ENCODE data around the gene DISP2.
A peak's percentile ranks its signal among the peaks of the same experiment; 100 is the strongest.

The DISP2 gene

DNA sequence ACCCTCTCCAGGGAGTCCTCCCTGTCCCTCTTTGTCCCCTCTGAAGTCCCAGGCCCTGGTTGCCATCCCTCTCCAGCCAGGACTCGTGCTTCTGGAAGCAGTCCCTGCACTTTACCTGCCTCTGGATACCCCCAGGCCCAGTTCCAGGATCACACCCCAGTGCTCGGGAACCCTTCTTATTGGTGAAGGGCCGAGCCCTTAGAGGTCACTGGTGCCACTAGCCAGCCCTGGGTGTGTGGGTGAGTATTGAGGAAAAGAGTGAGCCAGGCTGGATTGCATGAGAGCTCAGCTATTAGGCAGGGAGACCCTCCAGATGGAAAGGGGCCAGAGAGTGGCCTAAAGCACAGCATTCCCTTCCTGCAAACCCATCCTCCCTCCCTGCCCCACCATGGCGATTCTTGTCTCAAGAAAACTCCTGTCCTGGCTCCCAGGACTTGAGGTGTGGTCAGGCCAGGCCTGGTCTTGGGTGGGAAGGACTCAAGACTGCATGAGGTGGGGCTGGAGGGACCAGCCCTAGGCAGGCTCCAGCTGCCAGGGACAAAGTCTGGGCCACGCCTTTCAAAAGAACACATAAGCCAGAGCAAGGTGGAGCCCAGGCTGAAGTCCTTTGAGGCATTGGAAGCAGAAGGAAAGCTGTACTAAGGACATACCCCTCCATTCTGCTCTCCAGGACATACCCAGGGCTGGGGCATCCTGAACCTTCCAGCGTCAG, 12.0 kb upstream of the DISP2 start:
- Mint-ChIP-seq H3K4me3 (no peak overlapping the region), H3K9me3 (no peaks in the 10 kb centered on the region), H3K4me1 (peaks cover 6% of the 10 kb centered on the region), H3K27me3 (no peaks in the 10 kb centered on the region), H3K27ac (no peak overlapping the region), H3K36me3 (no peaks in the 10 kb centered on the region)
- ATAC-seq = no peak

DNA sequence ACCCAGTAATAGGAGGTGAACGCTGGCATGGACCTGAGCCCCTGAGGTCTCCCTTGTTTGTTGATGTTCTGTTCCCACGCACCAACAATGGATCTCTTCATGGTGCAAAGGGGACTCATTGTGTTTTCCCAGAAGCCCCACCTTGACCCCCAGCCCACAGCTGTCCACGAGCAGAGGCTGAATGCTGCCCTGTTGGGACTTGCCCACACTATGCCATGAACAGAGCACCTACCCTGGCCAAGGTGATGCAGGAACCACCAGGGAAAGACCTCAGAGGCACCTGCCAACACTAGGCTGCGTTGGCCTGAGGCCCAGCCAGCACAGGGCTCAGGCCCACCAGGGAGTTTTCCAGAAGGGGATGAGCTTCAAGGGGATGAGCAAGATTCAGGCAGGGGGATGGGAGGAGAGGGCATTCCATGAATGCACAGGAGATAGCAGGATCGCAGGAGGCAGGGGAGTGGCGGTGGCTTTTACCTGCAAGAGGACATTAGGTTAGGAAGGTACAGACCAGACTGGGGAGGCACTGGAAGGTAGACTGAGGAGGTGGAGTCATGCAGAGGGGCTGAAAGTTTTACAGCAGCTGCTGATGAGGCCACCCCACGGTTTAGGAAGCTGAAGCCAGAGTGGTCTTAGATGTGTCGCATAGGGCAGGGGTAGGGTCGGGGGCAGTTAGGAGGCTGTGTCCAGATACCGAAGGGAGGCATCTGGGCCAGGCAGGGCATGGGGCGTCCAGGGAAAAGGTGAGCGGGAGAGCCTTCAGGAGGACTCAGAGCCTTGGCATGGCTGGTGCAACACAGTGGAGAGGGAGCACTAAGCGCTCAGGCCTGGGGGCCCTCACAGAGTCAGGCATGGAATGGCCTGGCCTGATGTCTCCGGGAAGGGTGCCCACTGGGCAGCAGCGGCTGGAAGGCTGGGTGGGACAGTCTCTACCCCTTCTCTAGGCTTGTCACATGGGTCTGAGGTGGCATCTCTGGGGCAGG, 11.2 kb upstream of the DISP2 start:
- Mint-ChIP-seq H3K4me1 (peaks cover 6% of the 10 kb centered on the region), H3K9me3 (no peaks in the 10 kb centered on the region), H3K27me3 (no peaks in the 10 kb centered on the region), H3K36me3 (no peaks in the 10 kb centered on the region), H3K4me3 (no peak overlapping the region), H3K27ac (no peak overlapping the region)
- ATAC-seq = no peak

DNA sequence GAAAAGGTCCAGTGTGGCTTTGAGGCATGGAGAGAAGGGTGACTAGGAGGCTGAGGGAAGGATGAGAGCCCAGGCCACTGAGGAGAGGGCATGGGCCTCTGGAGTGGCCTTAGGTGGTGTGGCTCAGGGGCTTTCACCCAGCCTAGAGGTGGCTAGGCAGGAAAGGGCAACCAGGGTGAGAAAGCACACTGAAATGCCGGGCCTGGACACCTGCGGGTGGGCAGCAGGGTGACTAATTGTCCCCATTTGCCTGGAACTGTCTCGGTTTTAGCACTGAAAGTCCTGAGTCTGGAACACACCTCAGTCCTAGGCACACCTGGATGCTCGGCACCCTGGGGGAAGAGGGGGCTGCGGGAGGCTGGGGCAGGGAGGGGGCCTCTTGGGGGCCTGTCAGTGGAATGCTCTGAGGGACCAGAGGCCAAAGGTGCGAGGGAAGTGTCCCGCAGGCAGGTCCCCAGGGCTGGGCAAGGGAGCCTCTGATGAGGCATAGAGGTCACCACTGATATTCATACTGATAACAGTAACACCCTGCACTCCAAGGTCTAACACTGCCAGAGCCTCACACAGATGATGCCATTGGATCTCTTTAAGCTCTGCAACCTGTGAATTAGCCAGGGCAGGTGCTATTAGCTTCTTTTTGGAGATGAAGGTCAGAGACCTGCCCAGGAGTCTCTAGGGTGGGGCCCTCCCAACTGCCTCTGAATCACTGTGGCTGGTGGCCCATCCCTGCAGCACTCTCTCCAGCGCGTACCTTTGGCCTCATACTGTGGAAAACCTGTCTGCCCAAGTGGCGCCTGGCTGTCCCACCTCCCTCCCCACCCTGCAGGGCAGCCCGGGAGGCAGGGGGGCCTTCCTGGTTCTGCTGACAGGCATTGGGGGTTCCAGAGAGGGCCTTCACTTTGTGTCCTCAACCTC, 10.2 kb upstream of the DISP2 start:
- Mint-ChIP-seq H3K4me3 (no peak overlapping the region), H3K27ac (no peak overlapping the region), H3K9me3 (no peaks in the 10 kb centered on the region), H3K36me3 (no peaks in the 10 kb centered on the region), H3K4me1 (peaks cover 6% of the 10 kb centered on the region), H3K27me3 (no peaks in the 10 kb centered on the region)
- ATAC-seq = no peak

DNA sequence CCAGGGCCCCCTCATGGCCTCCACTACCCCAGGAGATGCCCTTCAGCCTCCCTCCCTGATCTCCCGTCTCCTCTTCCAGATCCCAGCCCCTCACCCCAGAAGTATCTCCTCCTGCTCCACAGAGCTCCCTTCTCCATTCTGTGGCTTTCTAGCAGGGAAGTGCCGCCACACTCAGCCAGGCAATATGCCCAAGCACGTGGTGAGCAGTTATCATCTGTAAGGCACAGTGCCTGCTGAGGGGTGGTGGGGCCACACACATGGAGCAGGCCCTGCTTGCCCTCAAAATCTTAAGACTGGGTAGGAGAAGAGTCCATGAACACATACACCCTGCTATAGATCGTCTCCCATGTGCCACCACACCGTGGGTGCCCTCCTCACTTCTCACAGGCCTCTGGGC, 9.5 kb upstream of the DISP2 start:
- H3K27ac Mint-ChIP-seq = no peak overlapping the region

DNA sequence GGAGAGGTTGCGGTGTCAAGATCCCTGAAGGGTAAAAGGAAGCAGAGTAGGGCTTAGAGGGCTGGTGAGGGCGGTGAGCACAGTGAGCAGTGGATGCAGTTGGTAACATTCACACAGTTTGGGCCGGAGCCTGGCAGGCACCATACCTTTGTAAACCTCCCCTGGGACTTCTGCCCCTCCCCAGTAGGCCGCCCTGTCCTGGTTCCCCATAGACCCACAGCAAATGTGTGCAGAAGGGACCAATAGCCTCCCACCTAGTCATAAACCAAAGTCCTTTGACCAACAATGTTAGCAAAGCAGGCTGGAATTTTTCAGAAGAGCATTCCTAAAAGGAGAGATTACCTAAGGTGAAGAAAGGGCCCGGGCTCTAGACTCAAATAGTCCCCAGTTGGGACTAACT, 8.9 kb upstream of the DISP2 start:
- Mint-ChIP-seq H3K36me3 (no peaks in the 10 kb centered on the region), H3K4me1 (peaks cover 6% of the 10 kb centered on the region), H3K9me3 (no peaks in the 10 kb centered on the region), H3K27ac (no peak overlapping the region), H3K27me3 (no peaks in the 10 kb centered on the region), H3K4me3 (no peak overlapping the region)
- ATAC-seq = no peak

More for the DNA sequence above, 9.5 kb upstream of the DISP2 start:
- no peak for ATAC-seq
- H3K4me1 Mint-ChIP-seq = peaks cover 6% of the 10 kb centered on the region
- H3K27me3 Mint-ChIP-seq = no peaks in the 10 kb centered on the region
- H3K36me3 Mint-ChIP-seq = no peaks in the 10 kb centered on the region
- H3K4me3 Mint-ChIP-seq = no peak overlapping the region
- no peaks in the 10 kb centered on the region for H3K9me3 Mint-ChIP-seq

DNA sequence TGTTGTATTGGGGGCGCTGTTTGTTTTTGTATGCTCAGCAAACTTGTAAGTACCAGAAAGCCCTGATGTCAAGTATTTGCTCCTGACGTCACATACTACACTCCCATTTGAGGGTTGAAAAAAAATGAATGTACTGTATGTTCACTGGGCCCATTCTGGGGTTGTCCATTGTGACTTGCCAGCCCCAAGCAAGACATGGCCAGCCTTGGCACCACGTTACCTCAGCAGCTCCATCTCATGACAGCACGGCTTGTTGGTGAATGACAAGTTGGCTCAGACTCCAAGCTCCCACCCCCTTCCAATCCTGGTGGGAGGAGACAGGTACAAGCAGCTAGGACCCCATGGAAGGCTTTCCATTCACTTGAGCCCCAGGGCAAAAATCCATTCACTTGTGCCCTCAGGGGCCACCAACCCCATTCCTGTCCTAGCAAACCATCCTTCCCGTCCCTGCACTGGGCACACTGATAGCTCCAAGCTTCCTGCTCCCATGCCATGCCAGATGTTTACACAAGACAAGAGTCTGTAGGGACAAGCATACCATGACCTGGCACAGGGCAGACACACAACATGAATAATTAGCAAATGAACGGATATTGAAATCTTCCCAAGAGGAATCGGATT, 5.6 kb upstream of the DISP2 start:
- H3K36me3 Mint-ChIP-seq = no peaks in the 10 kb centered on the region
- H3K27ac Mint-ChIP-seq = no peak overlapping the region
- H3K27me3 Mint-ChIP-seq = no peaks in the 10 kb centered on the region
- no peak overlapping the region for H3K4me3 Mint-ChIP-seq
- ATAC-seq = no peak
- H3K4me1 Mint-ChIP-seq = peaks cover 6% of the 10 kb centered on the region
- no peaks in the 10 kb centered on the region for H3K9me3 Mint-ChIP-seq

DNA sequence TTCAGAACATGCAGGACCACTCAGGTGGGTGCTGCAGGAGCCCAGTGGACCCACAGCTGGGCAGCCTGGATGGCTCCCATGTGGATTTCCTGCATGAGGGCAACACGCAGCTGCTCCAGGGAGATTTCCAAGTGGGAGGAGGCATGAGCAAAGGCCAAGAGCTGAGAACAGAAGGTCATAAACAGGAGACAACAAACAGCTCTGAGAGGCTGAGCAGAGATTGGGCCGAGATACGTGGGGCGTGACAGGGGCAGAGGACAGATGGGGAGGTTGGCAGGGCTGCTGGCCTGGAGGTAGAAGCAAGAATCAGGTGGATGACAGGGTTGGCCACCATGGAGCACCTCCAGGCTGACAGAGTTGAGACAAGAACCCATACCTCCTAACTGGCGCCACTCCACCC, 4.3 kb upstream of the DISP2 start:
- Mint-ChIP-seq H3K4me1 (peaks cover 10% of the 10 kb centered on the region), H3K27me3 (no peaks in the 10 kb centered on the region), H3K9me3 (no peaks in the 10 kb centered on the region), H3K27ac (no peak overlapping the region), H3K4me3 (no peak overlapping the region), H3K36me3 (no peaks in the 10 kb centered on the region)
- no peak for ATAC-seq

DNA sequence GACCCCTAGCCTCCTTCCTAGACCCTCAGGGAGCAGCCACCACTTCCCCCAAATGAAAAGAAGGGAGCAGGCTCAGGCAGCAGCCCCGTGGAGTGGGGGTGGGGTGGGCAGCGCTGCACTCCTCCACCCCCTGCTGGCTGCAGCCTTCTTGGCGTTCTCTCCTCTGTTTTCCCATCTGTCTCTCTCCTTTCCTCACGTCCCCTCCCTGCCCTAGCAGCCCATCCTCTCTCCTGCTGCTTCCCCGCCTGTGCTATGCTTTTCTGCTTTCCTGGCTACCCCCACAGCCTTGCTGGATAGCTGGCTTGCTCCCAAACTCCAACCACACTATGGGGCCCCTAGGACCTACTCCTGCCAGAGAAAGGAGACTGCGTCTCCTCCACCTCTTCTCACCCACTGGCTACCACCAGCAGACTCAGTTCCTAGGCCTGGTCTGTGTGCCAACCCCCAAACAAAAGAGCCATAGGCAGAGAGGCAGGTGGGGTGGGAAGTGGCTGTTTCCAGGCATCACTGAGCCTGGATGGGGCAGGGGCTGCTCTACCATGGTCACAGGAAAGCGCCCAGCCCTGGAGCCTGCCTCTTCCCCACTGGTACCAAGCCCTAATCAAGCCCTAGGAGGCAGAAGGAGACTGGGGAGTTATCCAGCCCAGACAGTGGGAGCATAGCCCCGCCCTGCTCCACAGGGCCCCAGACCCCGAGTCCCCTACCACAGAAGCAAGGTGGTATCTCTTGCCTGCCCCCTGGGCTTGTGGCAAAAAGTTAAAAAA, 3.4 kb upstream of the DISP2 start:
- ATAC-seq = no peak
- Mint-ChIP-seq H3K4me1 (peaks cover 15% of the 10 kb centered on the region), H3K9me3 (no peaks in the 10 kb centered on the region), H3K36me3 (no peaks in the 10 kb centered on the region), H3K27ac (no peak overlapping the region), H3K27me3 (no peaks in the 10 kb centered on the region), H3K4me3 (no peak overlapping the region)

DNA sequence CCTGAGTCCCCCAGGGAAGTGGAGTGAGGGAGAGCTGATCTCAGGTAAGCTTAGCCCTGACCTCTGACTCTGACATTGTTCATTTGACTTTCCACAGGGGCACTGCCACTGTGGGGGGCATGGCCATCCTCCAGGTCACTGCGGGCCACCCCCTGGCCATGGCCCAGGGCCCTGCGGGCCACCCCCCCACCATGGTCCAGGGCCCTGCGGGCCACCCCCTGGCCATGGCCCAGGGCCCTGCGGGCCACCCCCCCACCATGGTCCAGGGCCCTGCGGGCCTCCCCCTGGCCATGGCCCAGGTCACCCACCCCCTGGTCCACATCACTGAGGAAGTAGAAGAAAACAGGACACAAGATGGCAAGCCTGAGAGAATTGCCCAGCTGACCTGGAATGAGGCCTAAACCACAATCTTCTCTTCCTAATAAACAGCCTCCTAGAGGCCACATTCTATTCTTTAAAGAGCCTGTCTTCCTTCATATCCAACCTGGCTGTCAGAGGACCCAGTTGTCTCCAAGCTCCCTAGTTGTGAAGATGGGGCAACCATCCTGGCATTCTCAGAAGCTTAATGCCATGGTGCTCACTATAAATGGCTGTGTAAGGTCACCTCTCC, 1.9 kb upstream of the DISP2 start:
- peak; percentile 53 for ATAC-seq
- peaks cover 15% of the 10 kb centered on the region for H3K4me1 Mint-ChIP-seq
- no peak overlapping the region for H3K27ac Mint-ChIP-seq
- H3K36me3 Mint-ChIP-seq = no peaks in the 10 kb centered on the region
- H3K9me3 Mint-ChIP-seq = no peaks in the 10 kb centered on the region
- H3K4me3 Mint-ChIP-seq = no peak overlapping the region
- H3K27me3 Mint-ChIP-seq = no peaks in the 10 kb centered on the region

DNA sequence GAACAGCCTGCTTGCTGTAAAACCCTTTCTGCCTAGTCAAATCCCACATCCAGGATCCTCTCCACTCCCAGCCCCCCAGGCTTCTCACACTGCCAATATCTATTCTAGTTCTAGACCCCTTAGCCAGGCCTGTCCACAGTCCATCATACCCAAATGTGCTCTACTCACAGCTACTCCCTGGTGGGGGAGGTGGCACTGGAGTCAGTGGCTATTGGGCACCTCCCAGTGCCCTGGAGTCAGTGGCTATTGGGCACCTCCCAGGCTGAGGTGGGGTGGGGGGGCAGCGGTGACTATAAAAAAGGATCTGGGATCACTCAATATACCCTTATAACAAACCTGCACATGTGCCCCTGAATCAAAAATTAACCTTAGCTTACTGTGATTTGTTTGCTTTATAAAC, 773 bp upstream of the DISP2 start:
- no peaks in the 10 kb centered on the region for H3K27me3 Mint-ChIP-seq
- no peak overlapping the region for H3K27ac Mint-ChIP-seq
- H3K9me3 Mint-ChIP-seq = no peaks in the 10 kb centered on the region
- peaks cover 15% of the 10 kb centered on the region for H3K4me1 Mint-ChIP-seq
- H3K36me3 Mint-ChIP-seq = peaks cover under 1% of the 10 kb centered on the region
- H3K4me3 Mint-ChIP-seq = no peak overlapping the region
- no peak for ATAC-seq

DNA sequence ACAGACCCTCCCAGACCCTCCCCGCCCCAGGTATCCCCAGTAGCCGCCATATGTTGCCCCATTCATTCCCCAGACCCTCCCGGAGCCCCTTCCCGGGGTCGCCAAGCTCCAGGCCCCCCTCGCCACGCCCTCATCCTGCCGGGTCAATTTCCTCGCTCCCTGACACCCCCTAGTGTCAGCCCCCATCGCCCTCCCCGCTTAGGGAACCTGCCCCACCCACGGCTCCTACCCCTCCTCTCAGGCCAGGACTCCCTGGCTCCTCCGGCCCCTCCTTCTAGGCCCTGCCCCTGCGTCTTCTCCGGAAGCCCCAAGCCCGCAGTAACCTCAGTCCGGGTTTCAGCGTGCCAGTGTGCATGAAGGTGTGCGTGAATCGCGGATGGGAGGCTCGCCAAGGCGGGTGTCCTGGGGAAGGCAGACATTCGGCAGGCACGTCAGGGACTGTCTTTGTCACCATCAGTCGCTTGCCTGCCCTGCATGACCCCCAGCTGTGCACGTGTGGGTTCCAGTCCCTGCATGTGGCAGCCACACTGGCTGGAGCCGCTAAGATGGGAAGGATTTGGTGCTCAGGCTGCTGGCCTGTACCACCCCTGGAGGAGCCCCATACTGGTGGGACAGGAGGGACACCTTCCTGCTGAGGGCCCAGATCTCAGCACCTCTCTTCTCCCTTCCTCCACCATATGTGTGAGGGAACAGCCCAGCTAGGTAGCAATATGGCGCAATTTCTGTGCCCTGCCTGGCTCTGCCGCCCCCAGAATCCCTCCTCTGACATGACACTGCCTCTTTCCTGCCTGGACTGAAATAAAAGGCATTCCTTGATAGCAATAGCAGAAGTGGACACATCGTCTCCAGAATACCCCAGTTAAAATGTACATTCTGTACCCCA, 693 bp downstream of the DISP2 start:
- peaks cover 15% of the 10 kb centered on the region for H3K4me1 Mint-ChIP-seq
- no peaks in the 10 kb centered on the region for H3K9me3 Mint-ChIP-seq
- H3K27me3 Mint-ChIP-seq = no peaks in the 10 kb centered on the region
- ATAC-seq = peak; percentile 42
- peak overlapping the region; percentile 84 for H3K4me3 Mint-ChIP-seq
- H3K36me3 Mint-ChIP-seq = peaks cover 6% of the 10 kb centered on the region
- H3K27ac Mint-ChIP-seq = no peak overlapping the region

DNA sequence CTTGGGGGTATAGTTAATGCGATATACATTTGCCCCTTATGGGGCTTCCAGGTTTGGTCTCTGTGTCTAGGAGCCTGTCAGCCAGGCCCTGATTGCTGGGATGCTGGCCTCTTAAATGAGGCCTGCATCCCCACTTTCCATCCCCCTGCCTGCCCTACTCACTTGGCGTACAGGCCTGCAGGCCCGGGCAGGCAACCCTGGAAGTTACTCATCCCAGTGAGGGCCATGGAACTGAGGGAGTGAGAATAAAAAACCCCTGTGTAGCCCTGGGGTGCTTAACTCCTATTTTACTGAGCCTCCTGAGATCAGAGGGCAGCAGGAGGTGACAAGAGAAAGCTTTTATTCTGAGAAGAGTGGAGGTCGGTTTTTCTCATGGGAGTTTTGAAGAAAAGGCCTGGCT, 2.0 kb downstream of the DISP2 start:
- H3K36me3 Mint-ChIP-seq = peaks cover 6% of the 10 kb centered on the region
- no peaks in the 10 kb centered on the region for H3K27me3 Mint-ChIP-seq
- ATAC-seq = no peak
- H3K4me1 Mint-ChIP-seq = peaks cover 9% of the 10 kb centered on the region
- H3K27ac Mint-ChIP-seq = no peak overlapping the region
- no peak overlapping the region for H3K4me3 Mint-ChIP-seq
- H3K9me3 Mint-ChIP-seq = no peaks in the 10 kb centered on the region

DNA sequence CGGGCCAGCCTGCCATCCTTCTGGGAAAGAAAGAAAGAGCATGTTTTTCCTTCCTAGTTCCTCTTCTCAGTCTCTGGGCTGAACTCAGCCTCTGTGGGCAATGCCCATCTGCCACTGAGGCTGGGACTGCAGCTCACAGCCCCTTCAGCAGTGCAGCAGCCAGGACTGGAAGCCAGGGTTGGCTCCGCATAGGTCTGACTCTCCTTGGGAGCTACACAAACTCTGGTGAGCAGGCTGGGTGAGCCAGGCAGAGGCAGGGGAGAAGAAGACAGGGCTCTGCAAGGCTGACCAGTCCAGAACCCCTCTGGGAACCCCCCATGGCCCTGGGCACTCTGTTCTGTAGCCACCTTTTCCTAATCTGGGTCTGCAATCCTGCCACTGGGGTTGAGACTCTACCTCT, 3.6 kb downstream of the DISP2 start:
- no peaks in the 10 kb centered on the region for H3K27me3 Mint-ChIP-seq
- H3K4me1 Mint-ChIP-seq = peaks cover 9% of the 10 kb centered on the region
- peaks cover 6% of the 10 kb centered on the region for H3K36me3 Mint-ChIP-seq
- H3K27ac Mint-ChIP-seq = no peak overlapping the region
- no peak overlapping the region for H3K4me3 Mint-ChIP-seq
- no peak for ATAC-seq
- no peaks in the 10 kb centered on the region for H3K9me3 Mint-ChIP-seq
